ENCODE measurements around the gene ATP11C.

The ATP11C gene

DNA sequence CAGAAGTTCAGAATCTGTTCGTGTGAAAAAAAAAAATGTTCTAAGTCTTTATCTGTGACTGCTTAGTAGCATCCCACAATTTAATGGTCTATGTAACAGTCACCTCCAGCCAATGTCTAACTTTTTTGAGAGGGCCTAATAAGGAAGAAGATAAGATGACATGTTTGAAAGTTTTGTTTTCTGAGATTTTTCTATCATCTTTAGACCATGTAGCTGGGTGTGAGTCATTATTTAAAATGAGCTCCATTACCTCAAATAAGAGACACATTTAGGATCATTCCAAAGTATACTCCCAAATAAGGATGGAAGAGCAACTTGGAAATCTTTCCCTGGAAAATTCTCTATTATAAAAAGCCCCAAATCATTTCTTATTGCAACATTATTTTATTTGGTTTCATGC lies 196.7 kb downstream of the ATP11C start:
- no peaks in the 10 kb centered on the region for H3K27me3 ChIP-seq (replicated peaks)
- no peaks in the 10 kb centered on the region for H3K36me3 ChIP-seq (replicated peaks)
- TF ChIP-seq CTCF (IDR thresholded peaks at IDR 0.05; ENCODE audit: low read depth, low read length, missing control alignments), result no peak
- no peak overlapping the region for H3K27ac ChIP-seq
- in situ Hi-C loops (cut with HindIII; ENCODE audit: low pct_ligation_motif_present, low sequenced_read_pairs), result no loop called here
- no peak overlapping the region for H3K4me3 ChIP-seq (ENCODE audit: low read depth, low read length)
- no peak for DNase-seq

DNA sequence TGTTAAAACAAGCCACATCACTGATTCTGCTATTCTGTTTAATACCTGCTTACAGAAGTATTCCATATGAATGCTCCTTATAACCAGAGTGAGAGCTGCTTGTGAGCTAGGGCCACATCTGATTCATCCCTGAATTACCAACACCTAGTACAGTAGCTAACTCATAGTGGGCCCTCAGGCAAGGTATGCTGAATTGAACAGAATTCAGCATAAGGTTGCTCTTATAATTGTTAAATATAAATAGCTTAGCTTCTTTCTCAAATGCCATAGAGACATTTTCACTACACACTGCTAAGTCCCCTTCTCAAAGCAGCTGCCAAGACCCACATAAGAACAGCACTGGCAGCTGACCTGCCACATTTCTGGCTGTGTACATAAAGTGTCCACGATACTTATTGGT lies 197.9 kb downstream of the ATP11C start:
- TF ChIP-seq CTCF (IDR thresholded peaks at IDR 0.05; ENCODE audit: low read depth, low read length, missing control alignments), result no peak
- H3K36me3 ChIP-seq (replicated peaks), result no peaks in the 10 kb centered on the region
- DNase-seq, result no peak
- H3K4me3 ChIP-seq (ENCODE audit: low read depth, low read length), result no peak overlapping the region
- no peaks in the 10 kb centered on the region for H3K27me3 ChIP-seq (replicated peaks)
- H3K27ac ChIP-seq, result no peak overlapping the region
- in situ Hi-C loops (cut with HindIII; ENCODE audit: low pct_ligation_motif_present, low sequenced_read_pairs), result no loop called here

DNA sequence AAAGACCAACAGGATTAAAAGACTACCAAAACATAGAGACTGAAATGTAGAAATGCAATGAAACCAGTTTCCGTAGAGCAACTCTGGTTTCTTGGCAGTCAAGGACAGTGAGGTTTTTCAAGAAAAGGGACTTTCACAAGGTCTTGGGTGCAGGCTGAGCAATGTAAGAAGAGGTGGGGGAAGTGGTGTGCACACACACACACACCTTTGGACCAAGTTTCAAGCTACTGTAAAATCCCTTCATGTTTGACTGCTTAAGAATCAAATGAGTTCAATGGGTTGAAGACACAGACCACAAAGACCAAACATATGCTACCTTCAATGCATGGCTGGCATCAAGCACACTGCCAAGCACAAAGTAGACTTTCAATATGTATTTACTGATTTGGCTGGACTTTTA lies 207.1 kb downstream of the ATP11C start:
- Histone ChIP-seq H3K27me3 (replicated peaks) (no peaks in the 10 kb centered on the region), H3K36me3 (replicated peaks) (no peaks in the 10 kb centered on the region), H3K27ac (no peak overlapping the region), H3K4me3 (ENCODE audit: low read depth, low read length) (no peak overlapping the region)
- in situ Hi-C loops (cut with HindIII; ENCODE audit: low pct_ligation_motif_present, low sequenced_read_pairs), result no loop called here
- no peak for DNase-seq
- TF ChIP-seq CTCF (IDR thresholded peaks at IDR 0.05; ENCODE audit: low read depth, low read length, missing control alignments), result no peak

DNA sequence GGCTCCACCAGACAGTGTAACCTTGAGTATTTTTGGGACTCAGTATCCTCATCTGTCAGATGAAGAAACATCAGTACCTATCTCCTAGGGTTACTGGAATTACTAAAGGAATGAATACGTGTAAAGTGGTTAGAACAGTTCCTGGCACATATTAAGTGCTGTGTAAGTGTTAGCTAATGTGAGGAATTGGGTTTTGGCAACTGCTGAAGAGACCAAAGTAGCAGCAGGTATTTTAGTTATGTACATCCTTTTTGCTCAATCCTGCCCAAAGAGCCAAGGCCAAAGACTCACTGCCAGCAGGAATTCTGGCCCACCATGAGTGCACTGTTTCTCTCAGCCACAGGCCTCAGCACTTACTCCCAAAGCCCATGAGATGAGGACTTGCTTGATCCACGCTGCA lies 208.2 kb downstream of the ATP11C start:
- Histone ChIP-seq H3K27me3 (replicated peaks) (no peaks in the 10 kb centered on the region), H3K36me3 (replicated peaks) (no peaks in the 10 kb centered on the region), H3K4me3 (ENCODE audit: low read depth, low read length) (no peak overlapping the region), H3K27ac (no peak overlapping the region)
- TF ChIP-seq CTCF (IDR thresholded peaks at IDR 0.05; ENCODE audit: low read depth, low read length, missing control alignments), result no peak
- in situ Hi-C loops (cut with HindIII; ENCODE audit: low pct_ligation_motif_present, low sequenced_read_pairs), result no loop called here
- no peak for DNase-seq

- in situ Hi-C loops (cut with HindIII; ENCODE audit: low pct_ligation_motif_present, low sequenced_read_pairs), result no loop called here
- Histone ChIP-seq H3K27me3 (replicated peaks) (no peaks in the 10 kb centered on the region), H3K4me3 (ENCODE audit: low read depth, low read length) (no peak overlapping the region), H3K36me3 (replicated peaks) (no peaks in the 10 kb centered on the region), H3K27ac (no peak overlapping the region)
- no peak for TF ChIP-seq CTCF (IDR thresholded peaks at IDR 0.05; ENCODE audit: low read depth, low read length, missing control alignments)
- DNase-seq, result no peak
Observed at GRCh38 chrX:139720979-139721378, 211.9 kb downstream of the ATP11C start.

DNA sequence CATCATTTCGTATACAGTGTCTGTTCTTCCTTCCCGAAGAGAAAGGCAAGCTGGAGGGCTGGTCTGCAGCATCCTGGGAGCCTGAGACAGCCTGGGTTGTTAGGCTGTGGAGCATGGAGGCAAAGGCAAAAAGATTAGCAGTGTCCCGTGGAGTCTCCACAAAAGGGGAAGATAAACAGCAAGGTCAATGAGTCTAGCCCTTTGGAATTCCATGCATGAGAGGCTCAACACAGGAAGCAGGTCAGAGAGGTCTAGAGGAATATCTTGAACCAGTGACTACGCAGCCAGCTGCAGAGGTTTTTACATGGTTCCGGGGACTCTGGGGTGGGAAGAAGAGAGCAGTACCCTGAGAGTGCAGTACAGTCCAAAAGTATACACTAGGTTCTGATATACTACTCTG lies 212.7 kb downstream of the ATP11C start:
- Histone ChIP-seq H3K27ac (no peak overlapping the region), H3K27me3 (replicated peaks) (no peaks in the 10 kb centered on the region), H3K36me3 (replicated peaks) (no peaks in the 10 kb centered on the region), H3K4me3 (ENCODE audit: low read depth, low read length) (no peak overlapping the region)
- in situ Hi-C loops (cut with HindIII; ENCODE audit: low pct_ligation_motif_present, low sequenced_read_pairs), result no loop called here
- no peak for TF ChIP-seq CTCF (IDR thresholded peaks at IDR 0.05; ENCODE audit: low read depth, low read length, missing control alignments)
- peak; percentile 37 for DNase-seq
